Measurements from ENCODE around the gene PAX9. TPM values are rescaled to one million over a fixed set of nuclear protein-coding genes. Genes with fewer than 3 reads are reported as not detected.
"Not testable (repeated sequence)": the region's sequence is repeated elsewhere in the genome, so short reads cannot be mapped to it uniquely, and the experiment has no call there.

PAX9 gene
- total and polyA plus RNA-seq, 10 donors: 0.02 to 0.43 (median 0.07) TPM; not detected in 3

GRCh38 chr14:36683083-36683724 is 21.5 kb downstream of the PAX9 start:
- 70 to 78% (median 75%) methylated on average over 9 of the region's 9 CpGs for WGBS, 5 donors
- H3K4me3 ChIP-seq: no peak overlapping the region
- H3K36me3 ChIP-seq: no peaks in the 10 kb centered on the region
- TF ChIP-seq CTCF (IDR thresholded peaks at IDR 0.05 in 8 of 11, conservative IDR thresholded peaks at IDR 0.05 in 3 of 11) (no peak), POLR2A (IDR thresholded peaks at IDR 0.05) (no peak), POLR2AphosphoS5 (IDR thresholded peaks at IDR 0.05) (no peak)
- no peaks in the 10 kb centered on the region for H3K4me1 ChIP-seq
- peaks cover 0 to 3% (median 0%) of the 10 kb centered on the region in 7 donors for H3K27me3 ChIP-seq (replicated peaks in 1 of 7)
- H3K9me3 ChIP-seq: no peaks in the 10 kb centered on the region
- no peak for DNase-seq
- no peak overlapping the region for H3K27ac ChIP-seq
- intact Hi-C loops (cut with DNase I; ENCODE audit: low total_unique reads): no loop called here

- Histone ChIP-seq H3K36me3 (no peaks in the 10 kb centered on the region), H3K27me3 (replicated peaks in 1 of 7) (no peaks in the 10 kb centered on the region), H3K4me3 (no peak overlapping the region), H3K27ac (no peak overlapping the region), H3K4me1 (no peaks in the 10 kb centered on the region), H3K9me3 (no peaks in the 10 kb centered on the region)
- 89 to 98% (median 95%) methylated on average over 3 of the region's 3 CpGs for WGBS, 5 donors
- intact Hi-C loops (cut with DNase I; ENCODE audit: low total_unique reads): no loop called here
- no peak for DNase-seq
- TF ChIP-seq POLR2A (IDR thresholded peaks at IDR 0.05) (no peak), CTCF (IDR thresholded peaks at IDR 0.05 in 8 of 11, conservative IDR thresholded peaks at IDR 0.05 in 3 of 11) (no peak), POLR2AphosphoS5 (IDR thresholded peaks at IDR 0.05) (no peak)
Measured at GRCh38 chr14:36684946-36685345, 23.3 kb downstream of the PAX9 start.

- no peak for DNase-seq
- Histone ChIP-seq H3K4me3 (no peak overlapping the region), H3K9me3 (peaks cover 0 to 11% (median 4%) of the 10 kb centered on the region in 8 donors), H3K4me1 (no peaks in the 10 kb centered on the region), H3K36me3 (no peaks in the 10 kb centered on the region), H3K27me3 (replicated peaks in 1 of 7) (peaks cover 0 to 4% (median 0%) of the 10 kb centered on the region in 7 donors), H3K27ac (no peak overlapping the region)
- intact Hi-C loops (cut with DNase I; ENCODE audit: low total_unique reads): no loop called here
- TF ChIP-seq POLR2A (IDR thresholded peaks at IDR 0.05) (no peak), CTCF (IDR thresholded peaks at IDR 0.05 in 8 of 11, conservative IDR thresholded peaks at IDR 0.05 in 3 of 11) (no peak), POLR2AphosphoS5 (IDR thresholded peaks at IDR 0.05) (no peak)
- WGBS, 5 donors: 49 to 61% (median 56%) methylated on average over 1 of the region's 1 CpG
Measured at GRCh38 chr14:36690311-36691040, 28.8 kb downstream of the PAX9 start.

GRCh38 chr14:36699420-36699819 is 37.8 kb downstream of the PAX9 start:
- DNase-seq; H3K4me1 ChIP-seq; H3K36me3 ChIP-seq; H3K27ac ChIP-seq; H3K4me3 ChIP-seq; intact Hi-C loops (cut with DNase I; ENCODE audit: low total_unique reads): not testable (repeated sequence)
- H3K9me3 ChIP-seq: peaks cover 0 to 16% (median 5%) of the 10 kb centered on the region in 8 donors
- H3K27me3 ChIP-seq (replicated peaks in 1 of 7): peaks cover 0 to 13% (median 0%) of the 10 kb centered on the region in 7 donors
- 61 to 75% (median 63%) methylated on average over 6 to 7 of the region's 7 CpGs for WGBS, 5 donors

Measured in spleen (tissue), 11 donors.